H1 (cell line): Measurements from ENCODE around the gene PARK7. TPM values are rescaled to one million over a fixed set of nuclear protein-coding genes. Genes with fewer than 3 reads are reported as not detected.

Experiments used
- ASH2L ChIP-seq: fragments of 200-600, 300-600 bp; sonication (generic); IDR thresholded peaks from one replicate; pipeline ENCODE4 v1.7.1; 2017; ENCODE audit warnings: low read length
- EZH2 ChIP-seq: fragments of 200-600 bp; sonication (generic); IDR thresholded peaks from 2 replicates; pipeline ENCODE4 v1.7.1; 2012; ENCODE audit warnings: low read depth, mild to moderate bottlenecking, moderate library complexity, low read length, inconsistent platforms; ENCODE audit not compliant: severe bottlenecking
- HDAC6 ChIP-seq: IDR thresholded peaks from one replicate; pipeline ENCODE4 v1.7.1; 2012; ENCODE audit warnings: low read depth, mild to moderate bottlenecking, inconsistent platforms, low read length, moderate library complexity
- TAF1 ChIP-seq: IDR thresholded peaks from 2 replicates; pipeline ENCODE4 v1.6.1; 2011; ENCODE audit warnings: mild to moderate bottlenecking, low read depth, low read length
- polyA plus RNA-seq, 7 experiments: library from polyadenylated mRNA; depleted of rRNA in 3 of 7; stranded (reverse) in 5 of 7; unstranded in 2 of 7; fragments of >200 nt in 5 of 7; fragments of 200-250 nt in 2 of 7; gene quantifications; 1 replicate in 5 of 7; 2 replicates in 1 of 7; 4 replicates in 1 of 7; pipeline versions ENCODE4 v1.2.1 to v1.2.3, GENCODE V29; 2011 to 2013; ENCODE audit warnings: missing spikeins in 2 of 7, mixed read lengths in 2 of 7
- total RNA-seq: library from RNA; stranded (reverse); fragmentation: NEBNext Ultra II Directional; extraction: Animal tissue kit (Norgen Biotek cat#: 25700); gene quantifications from 2 replicates; pipeline ENCODE4 v1.2.1, GENCODE V29; 2021

PARK7 gene
- total and polyA plus RNA-seq, 2 of the 8 experiments (the other 6 are each of a cell fraction or from before 2014, with no cell fraction given) = 206 to 383 TPM

- TF ChIP-seq HDAC6 = no peak
- TF ChIP-seq TAF1 = no peak
- no peak for TF ChIP-seq ASH2L
- TF ChIP-seq EZH2 = no peak
Measured at GRCh38 chr1:7962014-7962335, 464 bp downstream of the PARK7 start (continued).
